Body of pancreas (tissue), 4 donors: ENCODE data around the gene NRP1. TPM values are rescaled to one million over a fixed set of nuclear protein-coding genes. Genes with fewer than 3 reads are reported as not detected.

Experiments used
- ATAC-seq: fragments of 150-250 bp; one replicate; pipeline ENCODE4 v1.9.1; 2016
- DNase-seq, 4 donors: peaks; one replicate each; pipeline ENCODE4 v3.0.0-alpha.2; 2019
- H3K27ac ChIP-seq, 4 donors: fragments of 200-600 bp; sonication (generic); 1 replicate in 3 of 4; 2 replicates in 1 of 4; pipeline versions ENCODE4 v1.5.1 to v1.6.1; 2016 to 2019; ENCODE audit warnings: mild to moderate bottlenecking in 1 of 4, mixed read lengths in 1 of 4, moderate library complexity in 1 of 4
- H3K27me3 ChIP-seq, 2 donors: fragments of 200-600 bp; sonication (generic); one replicate each; pipeline ENCODE4 v1.6.0; 2016; ENCODE audit warnings: mild to moderate bottlenecking in 1 of 2
- H3K36me3 ChIP-seq, 2 donors: fragments of 200-600 bp; sonication (generic); replicated peaks in 1 of 2; 2 replicates each; pipeline ENCODE4 v1.5.1; 2016; ENCODE audit warnings: low read depth in 2 of 2; ENCODE audit not compliant: insufficient read depth in 1 of 2
- H3K4me1 ChIP-seq: fragments of 200-600 bp; sonication (generic); one replicate; pipeline ENCODE4 v1.6.0; 2016
- H3K4me3 ChIP-seq, 2 donors: fragments of 200-600 bp; sonication (generic); 1 replicate in 1 of 2; 2 replicates in 1 of 2; pipeline ENCODE4 v1.5.1; 2016 to 2019
- H3K9me3 ChIP-seq, 3 donors: fragments of 200-600 bp; sonication (generic); 1 replicate in 2 of 3; 2 replicates in 1 of 3; pipeline ENCODE4 v1.5.1; 2016
- CTCF ChIP-seq, 7 experiments: fragments of 450-650 bp in 4 of 7; fragments of 200-600 bp in 3 of 7; sonication (generic) in 3 of 7; IDR thresholded peaks; one replicate each; pipeline ENCODE4 v1.5.1; 2016 to 2019; ENCODE audit warnings: antibody characterized with exemption in 7 of 7
- POLR2A ChIP-seq, 3 donors: fragments of 450-650 bp; IDR thresholded peaks; one replicate each; pipeline ENCODE4 v1.6.1; 2016; ENCODE audit warnings: antibody characterized with exemption in 3 of 3, mild to moderate bottlenecking in 2 of 3
- WGBS, 2 donors: methylation state at CpG; one replicate each; pipeline ENCODE4 v1.1.5; 2017; 5-methylcytosine and 5-hydroxymethylcytosine counted together
- intact Hi-C: fragments of 100-400 bp; cut with DNase I; formaldehyde crosslinking; loops from one replicate; pipeline ENCODE4 v1.15.1; 2023
- total RNA-seq, 2 donors: library from RNA; depleted of rRNA; stranded (reverse); fragments of >200 nt; gene quantifications; one replicate each; pipeline ENCODE4 v1.1.0, GENCODE V29; 2016

Gene NRP1
- total RNA-seq, 2 donors from 2014 or later: 37.6 to 62.6 TPM

- peak; percentile 12 for ATAC-seq
- H3K4me1 ChIP-seq: peaks cover 33% of the 10 kb centered on the region
These were observed 1.0 kb upstream of the NRP1 start for GRCh38 chr10:33335551-33335800.

GRCh38 chr10:33334805-33335550 lies 511 bp upstream of the NRP1 start:
- peak; percentile 61 for ATAC-seq
- peak; percentile 65 to 76 (median 71) for DNase-seq
- Histone ChIP-seq H3K4me1 (peaks cover 35% of the 10 kb centered on the region), H3K27ac (peak overlapping the region; percentile 82 to 95 (median 88)), H3K36me3 (no peaks in the 10 kb centered on the region), H3K9me3 (no peaks in the 10 kb centered on the region), H3K4me3 (peak overlapping the region; percentile 40), H3K27me3 (no peaks in the 10 kb centered on the region)
- 0% methylated on average over 14 to 66 of the region's 68 CpGs for WGBS, 2 donors
- intact Hi-C loops: no loop called here
- TF ChIP-seq POLR2A (IDR thresholded peaks at IDR 0.05) (peak; percentile 31 to 62 (median 62)), CTCF (IDR thresholded peaks at IDR 0.05) (peak; percentile 34 to 85 (median 62))

More at GRCh38 chr10:33335551-33335800, 1.0 kb upstream of the NRP1 start:
- H3K27me3 ChIP-seq: no peaks in the 10 kb centered on the region
- H3K9me3 ChIP-seq: no peaks in the 10 kb centered on the region
- H3K4me3 ChIP-seq: peak overlapping the region; percentile 40
- no peak for TF ChIP-seq POLR2A (IDR thresholded peaks at IDR 0.05)
- TF ChIP-seq CTCF (IDR thresholded peaks at IDR 0.05): no peak
- intact Hi-C loops: no loop called here
- peak in 1 of 4 donors; percentile 25 for DNase-seq
- WGBS, 2 donors: 0 to 1% methylated on average over 3 to 21 of the region's 21 CpGs
- H3K27ac ChIP-seq: peak overlapping the region; percentile 82 to 95 (median 88)
- H3K36me3 ChIP-seq: no peaks in the 10 kb centered on the region

GRCh38 chr10:33333260-33334101 lies 986 bp downstream of the NRP1 start:
- 27 to 37% methylated on average over 7 of the region's 7 CpGs for WGBS, 2 donors
- Histone ChIP-seq H3K9me3 (no peaks in the 10 kb centered on the region), H3K27me3 (no peaks in the 10 kb centered on the region), H3K4me3 (peak overlapping the region; percentile 5 to 40), H3K36me3 (no peaks in the 10 kb centered on the region), H3K27ac (peak overlapping the region; percentile 61 to 95 (median 88)), H3K4me1 (peaks cover 44% of the 10 kb centered on the region)
- no peak for TF ChIP-seq CTCF (IDR thresholded peaks at IDR 0.05)
- TF ChIP-seq POLR2A (IDR thresholded peaks at IDR 0.05): no peak
- ATAC-seq: no peak
- intact Hi-C loops: no loop called here
- no peak for DNase-seq

- peak overlapping the region in 1 of 2 donors; percentile 40 for H3K4me3 ChIP-seq
- DNase-seq: no peak
- no peaks in the 10 kb centered on the region for H3K27me3 ChIP-seq
- intact Hi-C loops: no loop called here
- ATAC-seq: no peak
- H3K27ac ChIP-seq: peak overlapping the region in 3 of 4 donors; percentile 84 to 95 (median 91)
- H3K36me3 ChIP-seq: no peaks in the 10 kb centered on the region
- no peak for TF ChIP-seq CTCF (IDR thresholded peaks at IDR 0.05)
- peak in 1 of 3 donors; percentile 14 for TF ChIP-seq POLR2A (IDR thresholded peaks at IDR 0.05)
- 45% methylated on average over 5 of the region's 5 CpGs for whole genome bisulfite sequencing, 2 donors
- peaks cover 40% of the 10 kb centered on the region for H3K4me1 ChIP-seq
- H3K9me3 ChIP-seq: no peaks in the 10 kb centered on the region
These were observed 2.0 kb downstream of the NRP1 start for GRCh38 chr10:33332183-33333065.
